ENCODE data around the gene RAP2C. TPM values are rescaled to one million over a fixed set of nuclear protein-coding genes. Genes with fewer than 3 reads are reported as not detected.

The RAP2C gene
- total RNA-seq, 1 experiment from 2014 or later: 27.7 TPM

DNA sequence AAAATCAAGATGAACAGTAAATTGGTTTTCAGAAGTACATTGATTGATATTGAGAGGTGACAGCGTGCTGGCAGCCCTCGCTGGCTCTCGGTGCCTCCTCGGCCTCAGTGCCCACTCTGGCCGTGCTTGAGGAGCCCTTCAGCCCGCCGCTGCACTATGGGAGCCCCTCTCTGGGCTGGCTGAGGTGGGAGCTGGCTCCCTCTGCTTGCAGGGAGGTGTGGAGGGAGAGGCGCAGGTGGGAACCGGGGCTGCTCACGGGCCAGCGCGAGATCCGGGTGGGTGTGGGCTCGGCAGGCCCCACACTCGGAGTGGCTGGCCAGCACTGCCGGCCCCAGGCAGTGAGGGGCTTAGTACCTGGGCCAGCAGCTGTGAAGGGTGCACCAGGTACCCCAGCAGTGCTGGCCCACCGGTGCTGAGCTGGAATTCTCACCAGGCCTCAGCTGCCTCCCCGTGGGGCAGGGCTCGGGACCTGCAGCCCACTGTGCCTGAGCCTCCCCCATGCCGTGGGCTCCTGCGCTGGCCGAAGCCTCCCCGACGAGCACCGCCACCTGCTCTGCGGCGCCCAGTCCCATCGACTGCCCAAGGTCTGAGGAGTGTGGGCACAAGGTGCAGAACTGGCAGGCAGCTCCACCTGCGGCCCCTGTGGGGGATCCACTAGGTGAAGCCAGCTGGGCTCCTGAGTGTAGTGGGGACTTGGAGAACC lies 25.2 kb downstream of the RAP2C start:
- Histone ChIP-seq H3K4me3 (ENCODE audit: low read length) (no peak overlapping the region), H3K9me2 (replicated peaks; ENCODE audit: insufficient read depth, low read length) (no peaks in the 10 kb centered on the region), H3K27ac (ENCODE audit: low read length) (no peak overlapping the region), H3K36me3 (ENCODE audit: insufficient read depth, low read length) (no peaks in the 10 kb centered on the region), H3K9ac (ENCODE audit: low read length) (no peak overlapping the region), H3K27me3 (ENCODE audit: low read length) (0 out of 2 replicates have a peak, but pooled peaks cover 3% of the 10 kb centered on the region), H3K9me3 (ENCODE audit: low read length) (peaks cover 6% of the 10 kb centered on the region), H3K4me2 (ENCODE audit: low read depth, low read length, poor library complexity, severe bottlenecking) (no peak overlapping the region), H4K20me1 (ENCODE audit: insufficient read depth, low read depth, low read length) (no peaks in the 10 kb centered on the region), H2AFZ (ENCODE audit: low read length) (no peak overlapping the region), H3K4me1 (ENCODE audit: low read length) (no peaks in the 10 kb centered on the region), H3K79me2 (ENCODE audit: low read length) (no peaks in the 10 kb centered on the region)
- no peak for DNase-seq

DNA sequence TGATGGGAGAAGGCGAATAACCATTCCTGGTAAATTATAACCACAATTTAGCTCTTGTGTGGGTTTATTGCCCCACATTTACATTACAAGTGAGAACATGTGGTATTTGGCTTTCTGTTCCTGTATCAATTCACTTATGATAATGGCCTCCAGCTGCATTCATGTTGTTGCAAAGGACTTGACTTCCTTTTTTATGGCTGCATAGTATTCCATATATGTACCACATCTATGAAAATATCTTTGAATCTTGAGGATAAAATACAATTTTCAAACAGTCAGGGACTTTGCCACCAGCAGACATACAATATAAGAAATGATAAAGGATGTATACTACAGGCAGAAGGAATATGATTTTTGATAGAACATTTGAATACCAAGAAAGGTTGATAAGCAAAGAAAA lies 27.3 kb downstream of the RAP2C start:
- Histone ChIP-seq H3K9me3 (ENCODE audit: low read length) (peaks cover 6% of the 10 kb centered on the region), H2AFZ (ENCODE audit: low read length) (no peak overlapping the region), H3K27me3 (ENCODE audit: low read length) (0 out of 2 replicates have a peak, but pooled peaks cover 3% of the 10 kb centered on the region), H3K27ac (ENCODE audit: low read length) (no peak overlapping the region), H3K36me3 (ENCODE audit: insufficient read depth, low read length) (no peaks in the 10 kb centered on the region), H3K4me2 (ENCODE audit: low read depth, low read length, poor library complexity, severe bottlenecking) (no peak overlapping the region), H3K9ac (ENCODE audit: low read length) (no peak overlapping the region), H3K4me3 (ENCODE audit: low read length) (no peak overlapping the region), H4K20me1 (ENCODE audit: insufficient read depth, low read depth, low read length) (no peaks in the 10 kb centered on the region), H3K9me2 (replicated peaks; ENCODE audit: insufficient read depth, low read length) (no peaks in the 10 kb centered on the region), H3K4me1 (ENCODE audit: low read length) (no peaks in the 10 kb centered on the region), H3K79me2 (ENCODE audit: low read length) (no peaks in the 10 kb centered on the region)
- no peak for DNase-seq

GRCh38 chrX:132188175-132188574 lies 31.1 kb downstream of the RAP2C start:
- Histone ChIP-seq H4K20me1 (ENCODE audit: insufficient read depth, low read depth, low read length) (no peaks in the 10 kb centered on the region), H3K4me2 (ENCODE audit: low read depth, low read length, poor library complexity, severe bottlenecking) (no peak overlapping the region), H3K79me2 (ENCODE audit: low read length) (no peaks in the 10 kb centered on the region), H3K36me3 (ENCODE audit: insufficient read depth, low read length) (no peaks in the 10 kb centered on the region), H3K9me2 (replicated peaks; ENCODE audit: insufficient read depth, low read length) (no peaks in the 10 kb centered on the region), H3K9me3 (ENCODE audit: low read length) (peaks cover 6% of the 10 kb centered on the region), H3K9ac (ENCODE audit: low read length) (no peak overlapping the region), H3K27ac (ENCODE audit: low read length) (no peak overlapping the region), H2AFZ (ENCODE audit: low read length) (no peak overlapping the region), H3K4me1 (ENCODE audit: low read length) (no peaks in the 10 kb centered on the region), H3K4me3 (ENCODE audit: low read length) (no peak overlapping the region), H3K27me3 (ENCODE audit: low read length) (peaks cover 3% of the 10 kb centered on the region; the same call in 1 of the 2 replicates)
- DNase-seq: no peak

DNA sequence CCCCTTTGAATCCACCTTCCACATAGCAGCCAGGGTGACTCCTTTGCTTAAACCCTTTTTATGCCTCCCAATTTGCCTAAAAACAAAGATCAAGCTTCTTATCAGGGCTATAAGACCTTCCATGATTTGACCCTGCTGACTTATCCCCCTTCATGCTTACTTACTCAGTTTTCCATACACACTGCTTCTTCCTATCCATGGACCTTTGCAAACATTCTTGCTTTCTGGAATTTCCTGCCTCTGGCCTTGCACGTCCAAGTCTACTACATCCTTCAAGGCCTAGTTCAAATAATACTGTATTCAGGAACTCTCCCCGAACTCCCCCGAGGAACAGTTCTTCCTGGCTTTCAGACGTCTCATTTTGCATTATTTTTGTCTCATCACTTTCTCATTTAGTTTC lies 31.8 kb downstream of the RAP2C start:
- Histone ChIP-seq H3K79me2 (ENCODE audit: low read length) (no peaks in the 10 kb centered on the region), H3K4me3 (ENCODE audit: low read length) (no peak overlapping the region), H3K4me1 (ENCODE audit: low read length) (no peaks in the 10 kb centered on the region), H2AFZ (ENCODE audit: low read length) (no peak overlapping the region), H3K9me2 (replicated peaks; ENCODE audit: insufficient read depth, low read length) (no peaks in the 10 kb centered on the region), H3K27ac (ENCODE audit: low read length) (no peak overlapping the region), H4K20me1 (ENCODE audit: insufficient read depth, low read depth, low read length) (no peaks in the 10 kb centered on the region), H3K9me3 (ENCODE audit: low read length) (peaks cover 6% of the 10 kb centered on the region), H3K36me3 (ENCODE audit: insufficient read depth, low read length) (no peaks in the 10 kb centered on the region), H3K27me3 (ENCODE audit: low read length) (peaks cover 3% of the 10 kb centered on the region; the same call in 1 of the 2 replicates), H3K9ac (ENCODE audit: low read length) (no peak overlapping the region), H3K4me2 (ENCODE audit: low read depth, low read length, poor library complexity, severe bottlenecking) (no peak overlapping the region)
- no peak for DNase-seq

DNA sequence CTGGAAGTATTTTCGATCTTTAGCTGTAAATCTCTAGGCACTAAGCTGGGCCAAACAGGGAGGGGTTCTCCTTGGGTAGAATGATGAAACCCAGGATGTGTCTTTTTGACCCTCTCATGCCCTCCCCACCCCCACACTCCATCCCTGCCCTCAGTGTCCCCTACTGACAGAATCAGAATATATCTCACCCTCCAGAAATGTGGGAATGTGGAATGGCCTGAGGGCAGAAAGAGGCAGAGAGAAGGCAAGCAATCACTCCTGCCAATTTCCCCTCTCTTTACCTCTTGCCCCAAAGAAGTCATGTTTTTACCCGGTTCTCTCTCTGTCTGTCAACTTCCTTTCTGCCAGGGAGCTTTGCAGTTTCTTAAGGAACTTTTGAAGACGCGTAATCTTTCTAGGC lies 34.4 kb downstream of the RAP2C start:
- Histone ChIP-seq H3K27me3 (ENCODE audit: low read length) (no peaks in the 10 kb centered on the region; the same call in 1 of the 2 replicates), H3K9me3 (ENCODE audit: low read length) (no peaks in the 10 kb centered on the region), H3K4me3 (ENCODE audit: low read length) (no peak overlapping the region), H2AFZ (ENCODE audit: low read length) (no peak overlapping the region), H4K20me1 (ENCODE audit: insufficient read depth, low read depth, low read length) (no peaks in the 10 kb centered on the region), H3K4me2 (ENCODE audit: low read depth, low read length, poor library complexity, severe bottlenecking) (no peak overlapping the region), H3K27ac (ENCODE audit: low read length) (no peak overlapping the region), H3K36me3 (ENCODE audit: insufficient read depth, low read length) (no peaks in the 10 kb centered on the region), H3K9ac (ENCODE audit: low read length) (no peak overlapping the region), H3K4me1 (ENCODE audit: low read length) (no peaks in the 10 kb centered on the region), H3K9me2 (replicated peaks; ENCODE audit: insufficient read depth, low read length) (no peaks in the 10 kb centered on the region), H3K79me2 (ENCODE audit: low read length) (no peaks in the 10 kb centered on the region)
- DNase-seq: no peak

GRCh38 chrX:132181364-132181763 lies 37.9 kb downstream of the RAP2C start:
- Histone ChIP-seq H3K36me3 (ENCODE audit: insufficient read depth, low read length) (no peaks in the 10 kb centered on the region), H3K79me2 (ENCODE audit: low read length) (no peaks in the 10 kb centered on the region), H4K20me1 (ENCODE audit: insufficient read depth, low read depth, low read length) (no peaks in the 10 kb centered on the region), H3K4me2 (ENCODE audit: low read depth, low read length, poor library complexity, severe bottlenecking) (no peak overlapping the region), H3K4me1 (ENCODE audit: low read length) (no peaks in the 10 kb centered on the region), H3K27ac (ENCODE audit: low read length) (no peak overlapping the region), H3K9ac (ENCODE audit: low read length) (no peak overlapping the region), H2AFZ (ENCODE audit: low read length) (no peak overlapping the region), H3K9me3 (ENCODE audit: low read length) (no peaks in the 10 kb centered on the region), H3K4me3 (ENCODE audit: low read length) (no peak overlapping the region), H3K27me3 (ENCODE audit: low read length) (no peaks in the 10 kb centered on the region; the same call in 1 of the 2 replicates), H3K9me2 (replicated peaks; ENCODE audit: insufficient read depth, low read length) (no peaks in the 10 kb centered on the region)
- DNase-seq: no peak

DNA sequence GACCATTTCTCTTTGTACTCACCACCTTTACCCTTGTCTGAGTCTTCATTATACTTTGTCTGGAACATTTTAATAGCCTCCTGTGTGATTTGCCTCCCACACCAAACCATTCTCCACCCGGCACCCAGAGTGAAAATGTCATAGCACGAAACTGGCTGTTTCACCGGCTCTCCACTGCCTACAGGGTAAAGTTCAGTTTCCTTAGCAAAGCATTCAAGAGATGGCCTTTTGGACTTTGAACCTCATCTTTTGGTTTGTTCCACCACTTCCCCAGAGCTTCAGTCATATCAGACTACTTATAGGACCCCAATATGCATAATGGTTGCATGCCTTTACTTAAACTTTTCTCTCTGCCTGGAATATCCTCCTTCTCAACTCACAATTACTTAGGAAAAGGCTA lies 38.3 kb downstream of the RAP2C start:
- Histone ChIP-seq H3K79me2 (ENCODE audit: low read length) (no peaks in the 10 kb centered on the region), H3K9me2 (replicated peaks; ENCODE audit: insufficient read depth, low read length) (no peaks in the 10 kb centered on the region), H4K20me1 (ENCODE audit: insufficient read depth, low read depth, low read length) (no peaks in the 10 kb centered on the region), H3K4me3 (ENCODE audit: low read length) (no peak overlapping the region), H3K36me3 (ENCODE audit: insufficient read depth, low read length) (no peaks in the 10 kb centered on the region), H3K4me1 (ENCODE audit: low read length) (no peaks in the 10 kb centered on the region), H3K9ac (ENCODE audit: low read length) (no peak overlapping the region), H3K9me3 (ENCODE audit: low read length) (no peaks in the 10 kb centered on the region), H3K4me2 (ENCODE audit: low read depth, low read length, poor library complexity, severe bottlenecking) (no peak overlapping the region), H3K27ac (ENCODE audit: low read length) (no peak overlapping the region), H3K27me3 (ENCODE audit: low read length) (no peaks in the 10 kb centered on the region; the same call in 1 of the 2 replicates), H2AFZ (ENCODE audit: low read length) (no peak overlapping the region)
- no peak for DNase-seq

- no peaks in the 10 kb centered on the region for H3K79me2 ChIP-seq (ENCODE audit: low read length)
Measured at GRCh38 chrX:132173647-132174046, 45.6 kb downstream of the RAP2C start.

More at GRCh38 chrX:132173647-132174046, 45.6 kb downstream of the RAP2C start:
- no peak overlapping the region for H2AFZ ChIP-seq (ENCODE audit: low read length)
- H3K4me3 ChIP-seq (ENCODE audit: low read length): no peak overlapping the region
- no peak overlapping the region for H3K9ac ChIP-seq (ENCODE audit: low read length)
- no peaks in the 10 kb centered on the region for H3K4me1 ChIP-seq (ENCODE audit: low read length)
- H3K9me3 ChIP-seq (ENCODE audit: low read length): no peaks in the 10 kb centered on the region
- H3K27ac ChIP-seq (ENCODE audit: low read length): no peak overlapping the region
- no peaks in the 10 kb centered on the region for H3K27me3 ChIP-seq (ENCODE audit: low read length)
- H3K36me3 ChIP-seq (ENCODE audit: insufficient read depth, low read length): no peaks in the 10 kb centered on the region
- H3K9me2 ChIP-seq (replicated peaks; ENCODE audit: insufficient read depth, low read length): no peaks in the 10 kb centered on the region
- H3K4me2 ChIP-seq (ENCODE audit: low read depth, low read length, poor library complexity, severe bottlenecking): no peak overlapping the region
- no peaks in the 10 kb centered on the region for H4K20me1 ChIP-seq (ENCODE audit: insufficient read depth, low read depth, low read length)
- no peak for DNase-seq
